IMR-90 (cell line): ENCODE measurements around the gene MSI2. TPM values are rescaled to one million over a fixed set of nuclear protein-coding genes. Genes with fewer than 3 reads are reported as not detected.

Experiments
- ATAC-seq: fragments of 200-7000 bp; cut with Tn5 transposase; 2 replicates; pipeline ENCODE4 v1.9.1; 2020; ENCODE audit warnings: low read depth, mild to moderate bottlenecking, moderate library complexity
- BruUV-seq: library from RNA; stranded (reverse); fragments of 400-500 nt; replicated peaks from 2 replicates; lab custom pipeline; 2021; lab: Mats Ljungman, UMichigan
- CTCF ChIA-PET: fragments of 300-600 bp; formaldehyde crosslinking; extraction: SDS; loops from one replicate; lab custom pipeline; 2021; ENCODE audit warnings: antibody characterized with exemption; lab: Yijun Ruan, JAX
- POLR2A ChIA-PET: fragments of 300-600 bp; sonication (Branson Sonifier 250); formaldehyde crosslinking; loops from one replicate; lab custom pipeline; 2022; ENCODE audit warnings: antibody characterized with exemption; ENCODE audit not compliant: unreplicated experiment; lab: Charles Lee
- DNase-seq: peaks from one replicate; pipeline ENCODE4 v3.0.0; 2013
- H2AFZ ChIP-seq: replicated peaks from 2 replicates; pipeline ENCODE3; 2013; ENCODE audit warnings: low read length, mild to moderate bottlenecking; ENCODE audit not compliant: poor library complexity
- H2AK5ac ChIP-seq: 2 replicates; pipeline ENCODE4 v1.6.1; 2013; ENCODE audit warnings: low read depth, low read length, inconsistent platforms
- H2AK9ac ChIP-seq: replicated peaks from 2 replicates; pipeline ENCODE3; 2013; ENCODE audit warnings: mild to moderate bottlenecking, low read depth, low read length, moderate library complexity; ENCODE audit not compliant: poor library complexity
- H2BK120ac ChIP-seq: 2 replicates; pipeline ENCODE4 v1.6.1; 2013; ENCODE audit warnings: low read depth, low read length, inconsistent platforms
- H2BK15ac ChIP-seq: 3 replicates; pipeline ENCODE4 v1.6.1; 2013; ENCODE audit warnings: low read depth, low read length, inconsistent platforms
- H2BK20ac ChIP-seq: 2 replicates; pipeline ENCODE4 v1.6.1; 2013; ENCODE audit warnings: low read depth, mild to moderate bottlenecking, inconsistent platforms, low read length, moderate library complexity
- H2BK5ac ChIP-seq: 2 replicates; pipeline ENCODE4 v1.6.1; 2013; ENCODE audit warnings: mild to moderate bottlenecking, low read depth, low read length, inconsistent platforms; ENCODE audit not compliant: poor library complexity, severe bottlenecking
- H3K14ac ChIP-seq: replicated peaks from 2 replicates; pipeline ENCODE4 v1.6.1; 2013; ENCODE audit warnings: low read depth, low read length, inconsistent platforms
- H3K18ac ChIP-seq: 2 replicates; pipeline ENCODE4 v1.6.1; 2013; ENCODE audit warnings: low read depth, low read length, control low read depth
- H3K23ac ChIP-seq: 2 replicates; pipeline ENCODE4 v1.6.1; 2013; ENCODE audit warnings: low read depth, low read length, inconsistent platforms
- H3K27ac ChIP-seq: 2 replicates; pipeline ENCODE4 v1.5.1; 2013; ENCODE audit warnings: mild to moderate bottlenecking, control low read depth, low read length; ENCODE audit not compliant: insufficient read depth
- H3K27me3 ChIP-seq: 2 replicates; pipeline ENCODE4 v1.6.1; 2013; ENCODE audit warnings: low read length; ENCODE audit not compliant: control insufficient read depth, insufficient read depth
- H3K36me3 ChIP-seq: 2 replicates; pipeline ENCODE4 v1.6.1; 2013; ENCODE audit warnings: low read length, mixed read lengths; ENCODE audit not compliant: control insufficient read depth, insufficient read depth
- H3K4ac ChIP-seq: 2 replicates; pipeline ENCODE4 v1.6.1; 2013; ENCODE audit warnings: low read depth, low read length, inconsistent platforms
- H3K4me1 ChIP-seq: 2 replicates; pipeline ENCODE4 v1.6.1; 2013; ENCODE audit warnings: low read length, mixed read lengths; ENCODE audit not compliant: control insufficient read depth, insufficient read depth
- H3K4me2 ChIP-seq: 2 replicates; pipeline ENCODE4 v1.6.1; 2013; ENCODE audit warnings: low read depth, mild to moderate bottlenecking, control low read depth, low read length, moderate library complexity
- H3K4me3 ChIP-seq: 2 replicates; pipeline ENCODE4 v1.5.1; 2013; ENCODE audit warnings: low read depth, mild to moderate bottlenecking, control low read depth, low read length, moderate library complexity; ENCODE audit not compliant: insufficient read depth
- H3K56ac ChIP-seq: 2 replicates; pipeline ENCODE4 v1.6.1; 2013; ENCODE audit warnings: low read length, inconsistent platforms; ENCODE audit not compliant: insufficient read depth; ENCODE audit errors: extremely low read depth
- H3K79me1 ChIP-seq, 2 experiments: 2 replicates each; pipeline ENCODE4 v1.6.1; 2013; ENCODE audit warnings: low read length in 2 of 2, inconsistent platforms in 1 of 2, low read depth in 1 of 2
- H3K9ac ChIP-seq: 2 replicates; pipeline ENCODE4 v1.6.1; 2013; ENCODE audit warnings: low read depth, low read length, control low read depth
- H3K9me1 ChIP-seq: 2 replicates; pipeline ENCODE4 v1.6.1; 2013; ENCODE audit warnings: low read length, inconsistent platforms; ENCODE audit not compliant: insufficient read depth
- H3K9me3 ChIP-seq: 2 replicates; pipeline ENCODE4 v1.6.1; 2013; ENCODE audit warnings: low read length; ENCODE audit not compliant: control insufficient read depth, insufficient read depth
- H4K20me1 ChIP-seq: 2 replicates; pipeline ENCODE4 v1.6.1; 2013; ENCODE audit warnings: low read length, inconsistent platforms; ENCODE audit not compliant: insufficient read depth
- H4K5ac ChIP-seq: 2 replicates; pipeline ENCODE4 v1.6.1; 2013; ENCODE audit warnings: mild to moderate bottlenecking, low read depth, low read length, control low read depth
- H4K8ac ChIP-seq, 2 experiments: 2 replicates each; pipeline ENCODE4 v1.6.1; 2013; ENCODE audit warnings: low read depth in 2 of 2, low read length in 2 of 2, control low read depth in 1 of 2, inconsistent platforms in 1 of 2
- H4K91ac ChIP-seq: 2 replicates; pipeline ENCODE4 v1.6.1; 2013; ENCODE audit warnings: low read depth, low read length, inconsistent platforms; ENCODE audit not compliant: insufficient read depth
- BHLHE40 ChIP-seq: fragments of 150-350 bp; IDR thresholded peaks from 2 replicates; pipeline ENCODE4 v1.6.1; 2016; ENCODE audit warnings: mild to moderate bottlenecking, low read depth, low read length
- CHD1 ChIP-seq: IDR thresholded peaks from 2 replicates; pipeline ENCODE4 v1.6.1; 2012; ENCODE audit warnings: low read depth, low read length, improper control_type of control experiment
- CTCF ChIP-seq: conservative IDR thresholded peaks from 2 replicates; pipeline ENCODE4 v1.5.1; 2012; ENCODE audit warnings: mild to moderate bottlenecking, low read depth, low read length, improper control_type of control experiment
- FOS ChIP-seq: fragments of 150-350 bp; IDR thresholded peaks from 2 replicates; pipeline ENCODE4 v1.6.1; 2016; ENCODE audit warnings: low read depth, low read length
- MAZ ChIP-seq: IDR thresholded peaks from 2 replicates; pipeline ENCODE4 v1.6.1; 2012; ENCODE audit warnings: low read depth, mild to moderate bottlenecking, low read length, improper control_type of control experiment, moderate library complexity, borderline replicate concordance
- MXI1 ChIP-seq: IDR thresholded peaks from 2 replicates; pipeline ENCODE4 v1.6.1; 2012; ENCODE audit warnings: low read depth, mild to moderate bottlenecking, low read length, moderate library complexity, borderline replicate concordance
- NFE2L2 ChIP-seq: fragments of 150-350 bp; IDR thresholded peaks from 2 replicates; pipeline ENCODE4 v1.6.1; 2016; ENCODE audit warnings: low read depth, mild to moderate bottlenecking, low read length
- RAD21 ChIP-seq: IDR thresholded peaks from 2 replicates; pipeline ENCODE4 v1.6.1; 2012; ENCODE audit warnings: low read length, improper control_type of control experiment
- RCOR1 ChIP-seq: IDR thresholded peaks from 2 replicates; pipeline ENCODE4 v1.6.1; 2012; ENCODE audit warnings: mild to moderate bottlenecking, low read length, improper control_type of control experiment; ENCODE audit not compliant: insufficient replicate concordance
- RFX5 ChIP-seq: IDR thresholded peaks from 2 replicates; pipeline ENCODE4 v1.8.0; 2012; ENCODE audit warnings: low read depth, mild to moderate bottlenecking, low read length, moderate library complexity
- USF2 ChIP-seq: fragments of 150-350 bp; IDR thresholded peaks from 2 replicates; pipeline ENCODE4 v1.6.1; 2017; ENCODE audit warnings: mild to moderate bottlenecking, antibody characterized with exemption, low read length, low read depth
- WGBS, 2 experiments: methylation state at CpG; one replicate each; pipeline versions ENCODE4 v1.1.5 to v1.1.7; 2013; ENCODE audit warnings: missing lambda C conversion rate in 2 of 2; ENCODE audit not compliant: insufficient read length in 1 of 2; ENCODE audit errors: extremely low coverage in 2 of 2; 5-methylcytosine and 5-hydroxymethylcytosine counted together
- dilution Hi-C: fragments of 300-500 bp; cut with HindIII; formaldehyde crosslinking; loops from one replicate; pipeline ENCODE4 v1.14.3; 2018; ENCODE audit warnings: low sequenced_read_pairs; ENCODE audit not compliant: unreplicated experiment
- in situ Hi-C: fragments of 300-500 bp; cut with MboI; formaldehyde crosslinking; loops from 3 replicates; pipeline ENCODE4 v1.14.3; 2019; ENCODE audit warnings: low sequenced_read_pairs, inconsistent platforms, mixed read lengths
- intact Hi-C: fragments of 100-400 bp; cut with micrococcal nuclease; formaldehyde crosslinking; loops from 2 replicates; pipeline ENCODE4 v1.10.0; 2022
- polyA plus RNA-seq, 3 experiments: library from polyadenylated mRNA; depleted of rRNA; stranded (reverse); fragments of >200 nt; gene quantifications; 2 replicates each; pipeline ENCODE4 v1.2.3, GENCODE V29; 2012; ENCODE audit warnings: low replicate concordance in 1 of 3
- total RNA-seq: library from RNA; depleted of rRNA; stranded (reverse); fragments of >200 nt; gene quantifications from 2 replicates; pipeline ENCODE4 v1.2.3, GENCODE V29; 2012
- TF ChIP-seq, protein P1 (sequence below): fragments of 150-350 bp; IDR thresholded peaks from 2 replicates; pipeline ENCODE4 v1.6.1; 2016; ENCODE audit warnings: low read depth, mild to moderate bottlenecking, low read length, moderate library complexity, borderline replicate concordance

MSI2 gene
- total and polyA plus RNA-seq, 2 of the 4 experiments (the other 2 are of a cell fraction): 13.0 to 16.0 TPM

DNA sequence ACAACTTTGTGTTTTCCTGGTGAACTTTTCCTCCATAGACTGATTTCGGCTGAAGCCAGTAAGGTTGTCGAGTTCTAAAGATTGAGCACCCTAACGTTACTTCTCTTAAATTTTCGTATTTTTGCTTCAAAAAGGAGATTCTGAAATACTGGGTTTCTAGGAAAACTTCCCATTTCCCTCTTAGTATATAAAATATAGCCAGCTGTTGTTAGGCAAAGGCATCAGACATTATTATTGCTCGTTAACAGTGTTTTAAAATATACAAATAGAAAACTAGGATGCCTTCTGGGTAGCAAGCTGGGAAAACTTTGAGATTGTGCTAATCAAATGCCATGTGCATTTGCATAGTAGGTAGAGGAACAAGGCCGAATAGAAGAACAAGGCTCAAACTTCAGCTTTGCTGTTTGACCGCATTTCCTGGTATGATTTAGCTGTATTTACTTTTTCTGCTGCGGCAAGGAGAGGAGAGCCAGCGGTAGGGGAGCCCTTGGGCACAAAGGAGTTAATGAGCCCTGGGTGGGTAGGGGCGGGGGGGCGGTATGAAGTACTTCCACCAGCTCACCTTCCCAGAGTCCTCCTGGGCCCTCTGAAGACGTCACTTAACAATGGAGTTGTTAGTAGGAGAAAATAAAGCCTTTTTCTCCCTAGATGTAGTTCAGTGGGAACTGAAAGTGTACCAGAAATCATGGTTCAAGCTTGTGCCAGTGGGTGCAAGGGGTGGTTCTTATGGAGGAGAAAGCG lies 151.9 kb downstream of the MSI2 start (continued):
- TF ChIP-seq CHD1: no peak

GRCh38 chr17:57410169-57410568 lies 153.8 kb downstream of the MSI2 start:
- no peak overlapping the region for H2BK15ac ChIP-seq
- peaks cover 9% of the 10 kb centered on the region for H3K9me1 ChIP-seq
- intact Hi-C loops: no loop called here
- no peaks in the 10 kb centered on the region for H3K36me3 ChIP-seq
- H2AK9ac ChIP-seq: no peak overlapping the region
- no peak overlapping the region for H3K23ac ChIP-seq
- peaks cover 12% of the 10 kb centered on the region for H3K4me1 ChIP-seq
- no peak overlapping the region for H3K9ac ChIP-seq
- no peaks in the 10 kb centered on the region for H3K27me3 ChIP-seq
- no peak overlapping the region for H4K5ac ChIP-seq
- H2BK120ac ChIP-seq: no peak overlapping the region
- CTCF ChIA-PET: interaction anchor here (0.6 kb wide), 1 partner anchor 40 kb away, joined by 3 read pairs; no protein-coding TSS in a partner anchor
- H2AK5ac ChIP-seq: no peak overlapping the region
- no peak overlapping the region for H3K56ac ChIP-seq
- no peak overlapping the region for H3K18ac ChIP-seq
- no peak overlapping the region for H3K4me2 ChIP-seq
- H2AFZ ChIP-seq: no peak overlapping the region
- no peak overlapping the region for H3K4ac ChIP-seq
- no peak overlapping the region for H3K14ac ChIP-seq
- H3K4me3 ChIP-seq: no peak overlapping the region
- no peak overlapping the region for H3K27ac ChIP-seq
- no peak overlapping the region for H4K8ac ChIP-seq
- no peaks in the 10 kb centered on the region for H3K9me3 ChIP-seq
- ATAC-seq (no peak), DNase-seq (no peak)
- H2BK5ac ChIP-seq: no peak overlapping the region
- peaks cover 7 to 15% of the 10 kb centered on the region in 2 experiments; a peak in 3 of 4 replicates for H3K79me1 ChIP-seq
- no peak overlapping the region for H4K91ac ChIP-seq
- dilution Hi-C loops: no loop called here
- BruUV-seq: no TSS peak
- in situ Hi-C loops: no loop called here
- POLR2A ChIA-PET: interaction anchor here (0.6 kb wide), 1 partner anchor 38 kb away, joined by 3 read pairs; no protein-coding TSS in a partner anchor
- WGBS, 2 experiments: no CpG with 5 or more reads among the region's 6 CpGs
- peaks cover under 1% of the 10 kb centered on the region; the same call in 1 of the 2 replicates for H4K20me1 ChIP-seq
- H2BK20ac ChIP-seq: no peak overlapping the region
- TF ChIP-seq RAD21: no peak
- TF ChIP-seq RFX5: no peak
- no peak for TF ChIP-seq CHD1
- no peak for TF ChIP-seq NFE2L2
- no peak for TF ChIP-seq USF2
- no peak for TF ChIP-seq FOS
- TF ChIP-seq, protein P1, sequence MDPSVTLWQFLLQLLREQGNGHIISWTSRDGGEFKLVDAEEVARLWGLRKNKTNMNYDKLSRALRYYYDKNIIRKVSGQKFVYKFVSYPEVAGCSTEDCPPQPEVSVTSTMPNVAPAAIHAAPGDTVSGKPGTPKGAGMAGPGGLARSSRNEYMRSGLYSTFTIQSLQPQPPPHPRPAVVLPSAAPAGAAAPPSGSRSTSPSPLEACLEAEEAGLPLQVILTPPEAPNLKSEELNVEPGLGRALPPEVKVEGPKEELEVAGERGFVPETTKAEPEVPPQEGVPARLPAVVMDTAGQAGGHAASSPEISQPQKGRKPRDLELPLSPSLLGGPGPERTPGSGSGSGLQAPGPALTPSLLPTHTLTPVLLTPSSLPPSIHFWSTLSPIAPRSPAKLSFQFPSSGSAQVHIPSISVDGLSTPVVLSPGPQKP: no peak
- no peak for TF ChIP-seq MAZ
- TF ChIP-seq CTCF: no peak
- no peak for TF ChIP-seq RCOR1
- TF ChIP-seq MXI1: no peak
- no peak for TF ChIP-seq BHLHE40
